A549 (cell line): ENCODE measurements around the gene C17orf107.
A peak's percentile ranks its signal among the peaks of the same experiment; 100 is the strongest.

ENCODE experiments used
- CBX2 ChIP-seq: fragments of 200-600 bp; sonication (generic); IDR thresholded peaks from 2 replicates; pipeline ENCODE4 v1.6.1; 2016; ENCODE audit warnings: low read depth, mild to moderate bottlenecking, borderline replicate concordance
- EHMT2 ChIP-seq: fragments of 200-600 bp; sonication (generic); IDR thresholded peaks from 2 replicates; pipeline ENCODE4 v1.6.1; 2016; ENCODE audit warnings: antibody characterized with exemption, low read depth, mild to moderate bottlenecking, moderate library complexity
- EP300 ChIP-seq, 2 experiments: fragments of >200 bp; sonication (Bioruptor Twin); formaldehyde crosslinking; IDR thresholded peaks; 2 replicates in 1 of 2; 3 replicates in 1 of 2; pipeline ENCODE4 v1.6.1; 2016 to 2017
- ESRRA ChIP-seq: fragments of 150-350 bp; IDR thresholded peaks from 2 replicates; pipeline ENCODE4 v1.6.1; 2014; ENCODE audit warnings: mild to moderate bottlenecking, low read length, borderline replicate concordance
- JUN ChIP-seq, 2 experiments: fragments of >200 bp; sonication (Bioruptor Twin); formaldehyde crosslinking; IDR thresholded peaks; 2 replicates in 1 of 2; 3 replicates in 1 of 2; pipeline ENCODE4 v1.6.1; 2016 to 2017
- POLR2AphosphoS2 ChIP-seq: conservative IDR thresholded peaks from 2 replicates; pipeline ENCODE4 v1.6.1; 2012; ENCODE audit warnings: low read length, improper control_type of control experiment, inconsistent platforms
- TP53 ChIP-seq: fragments of 250-450 bp; sonication (Bioruptor Pico); IDR thresholded peaks from 2 replicates; pipeline ENCODE4 v1.5.0; 2021; ENCODE audit warnings: mild to moderate bottlenecking, moderate library complexity
- TF ChIP-seq, protein P1 (sequence below): fragments of >200 bp; sonication (Bioruptor Twin); formaldehyde crosslinking; IDR thresholded peaks from 3 replicates; pipeline ENCODE4 v1.5.1; 2016
- TF ChIP-seq, protein P2 (sequence below): IDR thresholded peaks from 2 replicates; pipeline ENCODE4 v1.6.1; 2012
- TF ChIP-seq, protein P3 (sequence below): IDR thresholded peaks from 2 replicates; pipeline ENCODE4 v1.6.1; 2012

DNA sequence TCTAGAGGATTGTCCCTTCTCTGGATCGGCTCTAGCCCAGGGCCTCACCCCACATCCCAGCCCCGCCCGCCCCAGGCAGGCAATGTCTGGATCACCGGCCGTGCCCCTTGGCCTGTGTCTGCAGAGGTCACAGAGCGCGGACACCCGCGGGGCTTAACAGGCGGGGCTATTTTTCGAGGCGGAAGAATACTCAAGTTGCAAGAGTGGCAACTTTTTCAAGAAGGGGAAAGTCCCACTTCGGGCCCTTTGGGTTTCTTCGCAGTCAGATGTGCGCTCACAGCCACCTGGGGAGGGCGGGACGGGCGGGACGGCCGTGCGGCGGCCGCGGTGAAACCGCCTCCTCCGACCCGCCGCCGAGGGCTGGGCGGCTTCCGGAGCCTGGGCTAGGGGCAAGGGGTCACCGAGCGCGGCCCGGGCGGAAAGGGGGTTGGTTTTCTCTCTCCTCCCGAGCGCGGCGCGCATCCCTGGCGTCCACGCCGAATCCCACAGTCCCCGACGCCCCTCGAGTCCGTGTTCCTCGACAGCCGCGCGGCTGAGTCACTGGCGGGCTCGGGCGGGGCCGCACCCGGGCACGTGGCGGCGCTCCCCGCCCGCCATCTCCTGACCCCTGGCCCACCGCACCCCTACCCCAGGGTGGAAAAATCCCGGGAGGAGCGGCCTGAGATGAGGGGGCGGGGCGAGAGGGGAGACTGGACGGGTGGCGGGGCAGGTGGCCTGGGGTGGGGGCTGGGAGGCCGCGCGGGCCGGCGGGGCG is 50.2 kb downstream of the C17orf107 start:
- TF ChIP-seq, protein P1, sequence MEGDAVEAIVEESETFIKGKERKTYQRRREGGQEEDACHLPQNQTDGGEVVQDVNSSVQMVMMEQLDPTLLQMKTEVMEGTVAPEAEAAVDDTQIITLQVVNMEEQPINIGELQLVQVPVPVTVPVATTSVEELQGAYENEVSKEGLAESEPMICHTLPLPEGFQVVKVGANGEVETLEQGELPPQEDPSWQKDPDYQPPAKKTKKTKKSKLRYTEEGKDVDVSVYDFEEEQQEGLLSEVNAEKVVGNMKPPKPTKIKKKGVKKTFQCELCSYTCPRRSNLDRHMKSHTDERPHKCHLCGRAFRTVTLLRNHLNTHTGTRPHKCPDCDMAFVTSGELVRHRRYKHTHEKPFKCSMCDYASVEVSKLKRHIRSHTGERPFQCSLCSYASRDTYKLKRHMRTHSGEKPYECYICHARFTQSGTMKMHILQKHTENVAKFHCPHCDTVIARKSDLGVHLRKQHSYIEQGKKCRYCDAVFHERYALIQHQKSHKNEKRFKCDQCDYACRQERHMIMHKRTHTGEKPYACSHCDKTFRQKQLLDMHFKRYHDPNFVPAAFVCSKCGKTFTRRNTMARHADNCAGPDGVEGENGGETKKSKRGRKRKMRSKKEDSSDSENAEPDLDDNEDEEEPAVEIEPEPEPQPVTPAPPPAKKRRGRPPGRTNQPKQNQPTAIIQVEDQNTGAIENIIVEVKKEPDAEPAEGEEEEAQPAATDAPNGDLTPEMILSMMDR: no peak
- no peak for TF ChIP-seq CBX2
- TF ChIP-seq TP53 (CRISPR knock-in tag): no peak
- TF ChIP-seq JUN (IDR thresholded peaks at IDR 0.05): no peak; a peak in 1 of 5 replicates
- TF ChIP-seq, protein P2, sequence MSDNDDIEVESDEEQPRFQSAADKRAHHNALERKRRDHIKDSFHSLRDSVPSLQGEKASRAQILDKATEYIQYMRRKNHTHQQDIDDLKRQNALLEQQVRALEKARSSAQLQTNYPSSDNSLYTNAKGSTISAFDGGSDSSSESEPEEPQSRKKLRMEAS: peak; percentile 99
- no peak for TF ChIP-seq POLR2AphosphoS2
- no peak for TF ChIP-seq EHMT2
- 0 out of 2 replicates have a peak, but pooled peaks have one; percentile 22 for TF ChIP-seq ESRRA
- TF ChIP-seq, protein P3, sequence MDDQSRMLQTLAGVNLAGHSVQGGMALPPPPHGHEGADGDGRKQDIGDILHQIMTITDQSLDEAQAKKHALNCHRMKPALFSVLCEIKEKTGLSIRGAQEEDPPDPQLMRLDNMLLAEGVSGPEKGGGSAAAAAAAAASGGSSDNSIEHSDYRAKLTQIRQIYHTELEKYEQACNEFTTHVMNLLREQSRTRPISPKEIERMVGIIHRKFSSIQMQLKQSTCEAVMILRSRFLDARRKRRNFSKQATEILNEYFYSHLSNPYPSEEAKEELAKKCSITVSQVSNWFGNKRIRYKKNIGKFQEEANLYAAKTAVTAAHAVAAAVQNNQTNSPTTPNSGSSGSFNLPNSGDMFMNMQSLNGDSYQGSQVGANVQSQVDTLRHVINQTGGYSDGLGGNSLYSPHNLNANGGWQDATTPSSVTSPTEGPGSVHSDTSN: no peak; the same call in 1 of the 2 replicates
- peak in 1 of 2 experiments; percentile 45; a peak in 2 of 5 replicates for TF ChIP-seq EP300 (IDR thresholded peaks at IDR 0.05)
